OCI-LY3 (cell line): Measurements from ENCODE around the gene EFNB3.

Source experiments
- CTCF ChIP-seq: fragments of 200-600, 300-600 bp; sonication (generic); IDR thresholded peaks from 2 replicates; pipeline ENCODE4 v1.5.1; 2014; ENCODE audit warnings: antibody characterized with exemption, low read length, low read depth
- EZH2phosphoT487 ChIP-seq: fragments of 200-600 bp; shearing (Covaris generic); IDR thresholded peaks from 2 replicates; pipeline ENCODE4 v1.6.1; 2018; ENCODE audit warnings: antibody characterized with exemption, mixed run types, low read depth

GRCh38 chr17:7748076-7748775 lies 43.2 kb downstream of the EFNB3 start:
- TF ChIP-seq CTCF (no peak), EZH2phosphoT487 (no peak)
